SKM-1 (cell line): Measurements from ENCODE around the gene MTHFD2.
A peak's percentile ranks its signal among the peaks of the same experiment; 100 is the strongest.
"Not testable (repeated sequence)": the region's sequence is repeated elsewhere in the genome, so short reads cannot be mapped to it uniquely, and the experiment has no call there.

Experiments used
- DNase-seq: peaks from one replicate; lab custom pipeline; 2025; ENCODE audit not compliant: unreplicated experiment; lab: John Stamatoyannopoulos, UW

Gene MTHFD2

GRCh38 chr2:74194799-74195198 lies 3.6 kb upstream of the MTHFD2 start:
- no peak for DNase-seq

- DNase-seq: no peak
Observed at GRCh38 chr2:74197049-74197448, 1.4 kb upstream of the MTHFD2 start.

DNA sequence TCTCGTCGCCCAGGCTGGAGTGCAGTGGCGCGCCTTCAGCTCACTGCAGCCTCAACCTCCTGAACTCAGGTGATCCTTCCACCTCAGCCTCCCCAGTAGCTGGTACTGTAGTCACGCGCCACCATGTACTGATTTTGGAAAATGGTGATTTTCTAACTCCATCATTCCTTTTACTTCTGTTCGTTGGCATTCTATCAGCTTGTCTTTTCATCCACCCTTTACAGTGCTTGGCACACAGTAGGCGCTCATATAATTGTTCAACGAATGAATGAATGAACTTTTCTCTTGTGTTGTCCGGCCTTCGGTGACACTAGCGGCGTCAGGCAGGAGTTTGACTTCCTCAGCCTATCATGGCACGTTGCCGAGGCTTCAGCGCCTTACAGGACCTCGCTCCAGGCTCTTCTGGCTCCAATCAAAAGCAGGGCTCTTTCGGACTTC lies 373 bp upstream of the MTHFD2 start:
- DNase-seq: no peak

GRCh38 chr2:74199275-74199701 lies 873 bp downstream of the MTHFD2 start:
- DNase-seq: no peak

DNA sequence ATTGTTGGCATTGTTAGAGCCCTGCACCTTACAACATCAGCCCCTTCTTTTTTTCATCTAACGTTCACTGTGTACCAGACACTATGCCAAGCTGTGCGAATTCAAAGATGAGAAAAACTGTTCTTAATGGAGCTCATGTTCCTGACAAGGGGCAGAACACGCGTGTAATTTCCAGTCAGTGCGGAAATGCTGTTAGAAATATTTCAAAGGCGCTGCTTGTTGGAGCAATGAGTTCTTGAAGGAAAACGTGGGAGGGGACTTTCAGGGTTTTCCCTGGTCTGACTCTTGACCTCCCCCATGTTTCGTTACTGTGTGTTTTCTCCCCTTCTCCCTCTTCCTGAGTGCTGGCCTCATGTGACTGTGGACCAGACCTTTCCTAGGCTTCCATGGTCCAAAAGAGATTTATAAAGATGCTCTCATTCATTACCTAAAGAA lies 1.5 kb downstream of the MTHFD2 start:
- no peak for DNase-seq

GRCh38 chr2:74201196-74201595 lies 2.8 kb downstream of the MTHFD2 start:
- no peak for DNase-seq

GRCh38 chr2:74201596-74201995 lies 3.2 kb downstream of the MTHFD2 start:
- DNase-seq: no peak

GRCh38 chr2:74204436-74204835 lies 6.0 kb downstream of the MTHFD2 start:
- no peak for DNase-seq

DNA sequence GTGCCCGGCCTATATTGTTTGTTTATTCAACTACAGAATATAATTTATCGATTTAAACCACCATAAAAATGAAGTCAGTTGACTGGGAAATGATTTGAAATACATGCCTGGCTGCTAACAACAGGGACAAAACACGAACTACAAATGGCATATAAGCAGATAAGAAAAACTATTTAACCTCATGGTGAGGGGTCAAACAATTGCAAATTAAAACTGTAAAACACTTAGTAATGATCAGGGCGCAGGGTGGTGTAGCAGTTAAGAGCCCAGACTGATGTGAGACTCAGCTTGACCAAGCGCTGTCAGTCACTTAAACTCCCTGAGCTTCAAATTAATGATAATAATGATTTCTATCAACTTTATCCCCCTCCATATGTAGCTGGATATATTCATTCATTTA lies 6.7 kb downstream of the MTHFD2 start:
- no peak for DNase-seq

DNA sequence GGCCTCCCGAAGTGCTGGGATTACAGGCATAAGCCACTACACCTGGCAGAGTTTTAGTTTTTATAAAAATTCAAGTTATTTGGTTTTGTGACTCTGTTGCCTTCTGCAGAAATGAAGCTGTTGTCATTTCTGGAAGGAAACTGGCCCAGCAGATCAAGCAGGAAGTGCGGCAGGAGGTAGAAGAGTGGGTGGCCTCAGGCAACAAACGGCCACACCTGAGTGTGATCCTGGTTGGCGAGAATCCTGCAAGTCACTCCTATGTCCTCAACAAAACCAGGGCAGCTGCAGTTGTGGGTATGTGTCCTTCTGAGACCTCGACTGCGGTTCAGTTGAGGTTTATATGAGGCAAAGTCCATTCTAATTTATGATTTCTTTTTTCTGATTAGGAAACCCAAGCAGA lies 7.2 kb downstream of the MTHFD2 start:
- DNase-seq: no peak

- peak; percentile 25 for DNase-seq
Observed at GRCh38 chr2:74206180-74206688, 7.8 kb downstream of the MTHFD2 start.

DNA sequence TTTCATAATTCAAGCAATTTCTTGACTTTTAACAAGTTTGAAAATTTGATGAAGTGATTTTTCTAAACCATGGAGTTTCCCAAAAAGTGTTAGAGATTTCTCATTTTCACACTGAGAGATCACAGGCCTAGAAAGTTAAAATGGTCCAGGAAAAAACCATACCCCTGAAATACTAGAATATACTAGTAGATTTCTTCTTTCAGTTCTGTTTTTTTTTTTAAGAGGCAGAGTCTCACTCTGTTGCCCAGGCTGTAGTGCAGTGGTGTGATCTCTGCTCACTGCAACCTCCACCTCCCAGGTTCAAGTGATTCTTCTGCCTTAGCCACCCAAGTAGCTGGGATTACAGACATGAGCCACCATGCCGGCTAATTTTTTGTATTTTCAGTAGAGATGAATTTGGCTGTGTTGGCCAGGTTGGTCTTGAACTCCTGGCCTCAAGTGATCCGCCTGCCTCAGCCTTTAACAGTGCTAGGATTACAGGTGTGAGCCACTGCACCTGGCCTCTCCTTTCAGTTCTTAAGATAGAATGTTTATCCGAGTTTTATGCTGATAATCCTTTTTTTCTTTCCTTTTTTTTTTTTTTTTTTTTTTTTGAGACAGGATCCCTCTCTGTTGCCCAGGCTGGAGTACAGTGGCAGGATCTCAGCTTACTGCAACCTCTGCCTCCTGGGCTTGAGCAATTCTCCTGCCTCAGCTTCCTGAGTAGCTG lies 14.4 kb downstream of the MTHFD2 start:
- DNase-seq: no peak

DNA sequence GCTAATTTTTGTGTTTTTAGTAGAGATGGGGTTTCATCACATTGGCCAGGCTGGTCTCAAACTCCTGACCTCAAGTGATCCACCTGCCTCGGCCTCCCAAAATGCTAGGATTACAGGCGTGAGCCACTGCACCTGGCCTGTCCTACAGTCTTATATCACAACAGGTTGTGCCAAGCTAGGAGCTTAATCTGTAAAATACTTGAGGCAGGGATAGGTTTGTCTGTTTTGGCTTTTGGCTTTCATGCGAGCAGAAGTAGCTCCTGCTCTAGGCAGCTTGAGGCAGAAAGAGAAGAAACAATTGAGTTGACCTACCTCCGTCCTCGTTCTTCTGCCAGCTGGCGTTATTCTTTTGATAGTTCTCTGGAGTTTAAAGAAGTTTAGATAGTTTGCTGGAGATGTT lies 17.4 kb downstream of the MTHFD2 start:
- DNase-seq: not testable (repeated sequence)

DNA sequence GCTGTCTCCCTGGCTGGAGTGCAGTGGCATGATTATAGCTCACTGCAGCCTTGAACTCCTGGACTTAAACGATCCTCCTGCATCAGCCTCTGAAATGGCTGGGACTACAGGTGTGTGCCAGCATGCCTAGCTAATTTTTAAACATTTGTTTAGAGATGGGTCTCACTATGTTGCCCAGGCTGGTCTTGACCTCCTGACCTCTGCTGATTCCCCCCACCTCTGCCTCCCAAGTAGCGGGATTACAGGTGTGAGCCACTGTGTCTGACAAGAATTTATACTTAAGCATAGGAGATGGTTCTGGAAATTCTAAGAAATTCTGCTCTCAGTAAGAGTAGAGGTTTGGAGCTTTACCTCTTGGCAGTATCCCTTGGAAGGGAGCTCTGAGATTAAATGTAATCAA lies 18.2 kb downstream of the MTHFD2 start:
- no peak for DNase-seq

- no peak for DNase-seq
Observed at GRCh38 chr2:74219846-74220486, 21.6 kb downstream of the MTHFD2 start.

- no peak for DNase-seq
Observed at GRCh38 chr2:74221091-74221490, 22.7 kb downstream of the MTHFD2 start.

- DNase-seq: no peak
Observed at GRCh38 chr2:74221604-74222299, 23.3 kb downstream of the MTHFD2 start.

DNA sequence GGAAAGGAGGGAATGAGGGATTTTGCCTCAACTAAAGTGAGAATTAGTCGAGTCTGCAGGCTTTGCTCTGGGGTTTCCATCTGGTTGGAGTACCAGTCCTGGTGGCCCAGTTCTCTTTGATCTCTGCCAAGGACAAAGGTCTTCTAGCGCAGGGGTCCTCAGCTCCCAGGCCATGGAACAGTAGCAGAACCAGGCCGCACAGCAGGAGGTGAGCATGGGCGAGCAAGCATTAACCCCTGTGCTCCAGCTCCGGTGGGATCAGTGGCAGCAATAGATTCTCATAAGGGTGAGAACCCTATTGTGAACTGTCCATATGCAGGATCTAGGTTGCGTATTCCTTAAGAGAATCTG lies 23.9 kb downstream of the MTHFD2 start:
- DNase-seq: no peak

DNA sequence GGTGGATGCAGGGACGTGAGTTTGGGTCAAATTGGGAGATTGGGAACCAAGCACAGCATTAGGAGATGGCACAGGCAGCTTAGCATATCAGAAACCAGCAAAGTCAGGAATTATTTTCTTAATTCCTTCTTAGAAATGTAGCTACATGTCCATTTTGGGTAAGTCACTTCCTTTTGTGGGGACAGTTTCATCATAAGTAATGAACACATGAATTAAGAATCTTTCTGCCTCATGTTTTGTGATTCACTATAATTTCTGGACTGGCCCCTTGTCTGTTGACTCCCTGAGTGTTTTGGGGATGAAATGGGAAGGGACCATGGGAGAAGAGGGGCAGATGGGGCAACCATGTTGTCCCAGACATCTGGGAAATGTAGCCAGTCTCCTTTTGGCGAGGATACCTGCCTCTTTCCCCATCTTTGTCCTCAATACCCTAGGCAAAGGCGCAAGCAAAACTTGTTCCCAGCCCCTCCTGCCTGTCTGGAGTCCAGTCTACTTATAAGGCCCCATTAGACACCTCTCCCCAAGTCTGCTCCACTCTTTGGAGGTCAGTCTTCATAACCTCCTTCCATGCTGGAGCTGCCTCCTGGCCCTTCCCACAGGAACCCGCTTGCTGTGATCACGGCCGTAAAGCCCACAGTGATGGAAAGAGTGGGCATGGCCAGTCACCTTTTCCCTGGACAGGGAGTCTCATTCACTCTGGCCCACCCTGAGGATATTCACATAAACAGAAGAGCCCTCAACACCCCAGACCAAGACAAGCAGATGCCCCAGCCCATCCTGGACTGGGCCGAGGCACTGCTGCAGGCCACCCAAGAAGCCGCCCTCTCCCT lies 25.7 kb downstream of the MTHFD2 start:
- no peak for DNase-seq

DNA sequence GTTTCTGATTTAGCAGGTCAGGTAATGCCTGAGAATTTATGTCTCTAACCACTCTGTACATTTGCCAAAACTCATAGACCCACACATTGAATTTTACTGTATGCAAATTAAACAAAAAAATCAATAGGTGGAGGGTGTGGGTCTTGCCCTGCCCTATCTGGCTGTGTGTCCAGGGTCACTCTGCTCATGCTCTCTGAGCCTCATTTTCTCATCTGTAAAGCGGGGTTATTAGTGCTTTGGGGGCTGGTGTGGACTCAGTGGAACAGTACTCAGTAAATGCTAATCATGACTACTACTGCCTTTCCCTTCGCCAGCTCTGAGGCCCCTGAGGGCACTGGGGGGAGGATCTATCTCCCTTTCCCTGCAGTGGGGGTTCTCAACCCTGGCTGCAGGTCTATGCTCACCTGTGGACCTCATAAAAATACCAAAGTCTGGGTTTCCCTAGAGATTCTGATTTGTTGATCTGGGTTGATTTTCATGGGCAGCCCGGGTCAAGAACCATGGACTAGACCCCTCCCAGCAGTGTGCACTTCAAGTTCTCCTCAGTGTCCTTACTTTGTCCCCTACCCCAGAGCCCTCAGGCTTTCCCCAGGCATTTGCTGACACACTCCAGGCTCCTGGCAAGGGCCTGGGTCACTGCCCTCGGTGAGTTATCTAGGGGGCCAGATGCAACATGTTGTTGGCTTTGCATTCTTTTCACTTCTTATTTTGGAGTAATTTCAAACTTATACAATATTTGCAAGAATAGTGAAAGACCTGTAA lies 27.5 kb downstream of the MTHFD2 start:
- DNase-seq: no peak
